Germinal center (tissue), 1 donor: ENCODE data around the gene NUDC.

ENCODE experiments used
- DNase-seq: peaks from one replicate; pipeline ENCODE4 v3.0.0; 2012; ENCODE audit warnings: mixed read lengths, low spot score

Gene NUDC

GRCh38 chr1:26951216-26951615, 29.7 kb downstream of the NUDC start:
- DNase-seq = no peak

- DNase-seq = no peak
Observed at GRCh38 chr1:26951821-26952497, 30.4 kb downstream of the NUDC start.

- no peak for DNase-seq
Observed at GRCh38 chr1:26953374-26953773, 31.8 kb downstream of the NUDC start.

- DNase-seq = no peak
Observed at GRCh38 chr1:26956321-26956720, 34.8 kb downstream of the NUDC start.

- no peak for DNase-seq
Observed at GRCh38 chr1:26957306-26957705, 35.8 kb downstream of the NUDC start.

- no peak for DNase-seq
Observed at GRCh38 chr1:26959270-26959669, 37.7 kb downstream of the NUDC start.

GRCh38 chr1:26959722-26960624, 38.4 kb downstream of the NUDC start, which contains the start of gene KDF1:
Gene KDF1 (minus strand): TSS chr1:26960468. CDS start chr1:26952380, 8,088 bp downstream.
- DNase-seq = peak; percentile 74

- DNase-seq = no peak
Observed at GRCh38 chr1:26960625-26960966, 39.1 kb downstream of the NUDC start.

GRCh38 chr1:26961826-26962225, 40.3 kb downstream of the NUDC start:
- DNase-seq = no peak

- DNase-seq = no peak
Observed at GRCh38 chr1:26965213-26965612, 43.7 kb downstream of the NUDC start.

- DNase-seq = no peak
Observed at GRCh38 chr1:26965628-26966027, 44.1 kb downstream of the NUDC start.

- no peak for DNase-seq
Observed at GRCh38 chr1:26970810-26971209, 49.3 kb downstream of the NUDC start.

GRCh38 chr1:26971590-26971989, 50.0 kb downstream of the NUDC start:
- no peak for DNase-seq

GRCh38 chr1:26972390-26972789, 50.8 kb downstream of the NUDC start:
- no peak for DNase-seq

- DNase-seq = no peak
Observed at GRCh38 chr1:26972821-26973220, 51.3 kb downstream of the NUDC start.

- no peak for DNase-seq
Observed at GRCh38 chr1:26976621-26977510, 55.3 kb downstream of the NUDC start.

GRCh38 chr1:26978901-26979300, 57.4 kb downstream of the NUDC start:
- no peak for DNase-seq

GRCh38 chr1:26981146-26981846, 59.8 kb downstream of the NUDC start:
- DNase-seq = no peak

- no peak for DNase-seq
Observed at GRCh38 chr1:26983863-26984262, 62.3 kb downstream of the NUDC start.

GRCh38 chr1:26984291-26984690, 62.7 kb downstream of the NUDC start:
- DNase-seq = no peak

GRCh38 chr1:26986658-26987057, 65.1 kb downstream of the NUDC start:
- no peak for DNase-seq
